ENCODE measurements around the gene DMRTC2.
"Not testable (repeated sequence)": the region's sequence is repeated elsewhere in the genome, so short reads cannot be mapped to it uniquely, and the experiment has no call there.

The DMRTC2 gene

DNA sequence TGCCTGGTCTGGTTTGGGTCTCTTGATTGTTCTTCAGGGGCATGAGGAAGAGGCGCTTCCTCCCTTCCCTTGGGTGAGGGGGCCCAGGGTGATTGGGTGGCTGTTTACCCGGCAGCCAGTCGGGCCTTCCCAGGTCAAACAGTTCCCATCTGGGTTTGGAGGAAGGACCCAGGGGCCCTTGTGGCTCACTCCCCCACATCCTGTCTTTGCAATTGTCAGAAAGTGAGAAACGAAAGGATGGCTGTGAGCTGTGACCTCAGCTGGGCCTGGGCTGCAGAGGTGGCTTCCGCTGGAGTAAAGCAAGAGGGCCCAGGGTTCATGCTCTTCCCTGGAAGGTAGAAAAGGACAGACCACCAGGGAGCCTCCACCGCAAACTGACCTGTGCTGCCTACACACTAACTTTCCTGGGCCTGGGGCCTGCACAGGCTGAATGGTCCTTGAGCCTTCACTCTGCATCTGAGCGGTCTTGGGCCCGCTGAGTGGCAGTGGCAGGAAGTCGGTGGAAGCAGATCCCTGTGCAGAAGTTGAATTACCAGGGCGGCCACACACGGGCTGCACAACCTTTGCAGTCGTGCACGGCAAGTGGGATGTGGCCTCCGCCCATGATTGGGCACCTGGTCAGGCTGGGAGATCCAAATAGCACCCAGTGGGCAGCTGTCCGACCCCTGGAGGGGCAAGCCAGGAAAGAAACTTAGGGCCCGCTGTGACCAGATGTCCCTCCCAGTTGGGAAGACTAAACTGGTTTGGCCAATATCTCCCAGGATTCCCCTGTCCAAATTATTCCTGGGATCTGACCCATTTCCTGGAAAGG, 26.9 kb downstream of the DMRTC2 start:
- no peak for DNase-seq (ENCODE audit: low read depth)

DNA sequence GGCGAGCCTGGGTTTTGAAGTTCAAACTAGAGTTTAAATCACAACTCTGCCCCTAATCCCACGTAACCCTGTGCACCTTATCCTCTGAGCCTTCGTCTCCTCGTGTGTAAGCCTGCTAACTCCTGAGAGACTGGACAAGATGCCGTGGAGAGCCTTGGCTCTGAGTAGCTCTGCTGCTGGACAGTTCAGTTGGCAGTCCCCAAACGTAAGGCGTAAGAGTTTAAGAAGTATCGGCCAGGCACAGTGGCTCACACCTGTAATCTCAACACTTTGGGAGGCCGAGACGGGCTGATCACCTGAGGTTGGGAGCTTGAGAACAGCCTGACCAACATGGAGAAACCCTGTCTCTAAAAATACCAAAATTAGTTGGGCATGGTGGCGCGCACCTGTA, 27.5 kb downstream of the DMRTC2 start:
- DNase-seq (ENCODE audit: low read depth), result no peak

DNA sequence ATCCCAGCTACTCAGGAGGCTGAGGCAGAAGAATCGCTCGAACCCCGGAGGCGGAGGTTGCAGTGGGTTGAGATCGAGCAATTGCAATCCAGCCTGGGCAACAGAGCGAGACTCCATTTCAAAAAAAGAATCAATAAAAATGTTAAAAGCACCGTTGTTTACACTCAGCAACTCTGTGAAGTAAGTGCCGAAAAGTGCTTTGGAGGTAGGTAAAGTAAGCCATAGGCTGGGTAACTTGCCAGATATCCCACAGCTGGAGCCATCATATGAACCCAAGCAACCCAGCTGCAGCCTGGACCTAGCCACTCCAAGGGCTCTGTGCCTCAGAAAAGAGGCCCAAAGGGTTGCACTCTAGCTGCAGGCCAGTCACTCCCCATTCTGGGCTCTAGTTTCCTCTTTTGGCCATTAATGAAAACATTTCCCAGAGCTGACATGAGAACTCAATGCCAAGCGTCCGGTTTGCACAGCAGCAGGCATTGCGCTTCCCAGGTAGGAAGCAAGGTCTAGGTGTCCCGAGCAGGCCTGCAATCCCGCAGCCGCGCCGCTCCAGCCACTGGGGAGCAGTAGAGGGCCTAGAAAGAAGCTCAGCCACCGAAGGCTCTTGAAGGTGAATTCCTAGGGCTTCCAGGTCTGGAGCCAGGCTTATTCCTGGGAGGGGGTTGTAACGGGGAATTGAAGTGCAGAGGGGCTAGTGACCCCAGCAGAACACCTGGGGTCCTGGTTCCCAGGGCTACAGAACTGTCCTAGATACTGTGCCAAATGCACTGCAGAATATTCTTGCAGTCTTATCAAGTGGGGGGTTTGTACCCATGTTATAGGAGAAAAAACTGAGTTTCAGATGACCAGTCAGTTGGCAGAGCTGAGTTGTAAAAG, 28.2 kb downstream of the DMRTC2 start:
- peak; percentile 39 for DNase-seq (ENCODE audit: low read depth)

DNA sequence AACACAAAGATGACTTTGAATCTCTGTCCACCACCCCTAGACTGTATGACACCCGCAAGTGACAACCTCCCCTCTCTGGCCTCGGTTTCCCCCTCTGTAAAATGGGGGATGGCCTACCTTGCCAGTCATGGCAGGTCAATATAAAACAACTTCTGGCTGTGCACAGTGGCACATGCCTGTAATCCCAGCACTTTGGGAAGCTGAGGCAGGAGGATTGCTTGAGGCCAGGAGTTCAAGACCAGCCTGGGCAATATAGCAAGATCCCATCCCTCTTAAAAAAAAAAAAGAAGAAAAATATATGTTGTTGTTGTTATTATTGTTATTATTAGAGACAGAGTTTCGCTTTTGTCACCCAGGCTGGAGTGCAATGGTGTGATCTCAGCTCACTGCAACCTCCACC, 31.1 kb downstream of the DMRTC2 start:
- not testable (repeated sequence) for DNase-seq (ENCODE audit: low read depth)

DNA sequence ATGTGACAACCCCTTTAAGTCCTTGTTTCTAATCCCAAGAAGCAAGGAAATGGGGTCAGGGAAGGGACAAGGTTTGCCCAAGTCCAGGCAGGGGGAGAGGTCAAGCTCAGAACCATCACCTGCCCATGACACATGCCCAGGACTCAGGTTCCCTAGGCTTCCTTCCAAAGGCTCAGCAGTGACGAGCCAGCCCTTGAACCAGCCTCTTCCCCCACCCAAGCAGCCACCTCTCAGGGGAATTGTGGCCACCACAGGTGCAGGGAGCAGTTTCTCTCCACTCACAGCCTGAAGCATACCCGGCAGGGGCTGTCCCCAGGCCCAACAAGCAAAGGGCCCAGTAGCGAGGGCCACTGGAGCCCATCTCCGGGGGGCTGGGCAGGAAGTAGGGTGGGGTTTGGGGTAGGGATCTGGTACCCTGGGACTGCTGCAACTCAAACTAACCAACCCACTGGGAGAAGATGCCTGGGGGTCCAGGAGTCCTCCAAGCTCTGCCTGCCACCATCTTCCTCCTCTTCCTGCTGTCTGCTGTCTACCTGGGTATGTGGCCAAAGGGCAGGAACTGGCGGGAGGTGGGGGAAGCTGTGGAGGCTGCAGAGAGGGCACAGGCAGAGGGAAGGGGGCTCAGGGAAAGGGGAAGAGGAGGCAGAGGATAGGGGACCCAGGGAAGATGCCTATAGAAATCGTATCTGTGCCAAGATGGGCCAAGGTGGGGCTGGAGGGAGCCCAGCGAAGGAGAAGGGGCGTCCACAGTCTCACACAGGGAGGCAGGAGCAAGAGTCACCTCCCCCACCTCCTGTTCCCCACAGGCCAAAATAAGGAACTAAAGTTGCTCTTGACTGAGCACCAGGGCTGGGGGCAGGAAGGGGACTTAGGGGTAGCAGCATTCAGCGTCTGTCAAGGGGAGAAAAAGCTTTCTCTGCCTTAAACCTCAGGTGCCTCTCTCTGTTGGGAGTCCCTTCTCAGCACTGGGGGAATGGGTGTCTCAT, 32.3 kb downstream of the DMRTC2 start, which contains the start of gene CD79A:
Gene CD79A, plus strand, starts transcription at position 433 of the 986 bp plus-strand sequence. Its CDS starts 26 bp downstream, at position 459.
- DNase-seq (ENCODE audit: low read depth), result no peak

DNA sequence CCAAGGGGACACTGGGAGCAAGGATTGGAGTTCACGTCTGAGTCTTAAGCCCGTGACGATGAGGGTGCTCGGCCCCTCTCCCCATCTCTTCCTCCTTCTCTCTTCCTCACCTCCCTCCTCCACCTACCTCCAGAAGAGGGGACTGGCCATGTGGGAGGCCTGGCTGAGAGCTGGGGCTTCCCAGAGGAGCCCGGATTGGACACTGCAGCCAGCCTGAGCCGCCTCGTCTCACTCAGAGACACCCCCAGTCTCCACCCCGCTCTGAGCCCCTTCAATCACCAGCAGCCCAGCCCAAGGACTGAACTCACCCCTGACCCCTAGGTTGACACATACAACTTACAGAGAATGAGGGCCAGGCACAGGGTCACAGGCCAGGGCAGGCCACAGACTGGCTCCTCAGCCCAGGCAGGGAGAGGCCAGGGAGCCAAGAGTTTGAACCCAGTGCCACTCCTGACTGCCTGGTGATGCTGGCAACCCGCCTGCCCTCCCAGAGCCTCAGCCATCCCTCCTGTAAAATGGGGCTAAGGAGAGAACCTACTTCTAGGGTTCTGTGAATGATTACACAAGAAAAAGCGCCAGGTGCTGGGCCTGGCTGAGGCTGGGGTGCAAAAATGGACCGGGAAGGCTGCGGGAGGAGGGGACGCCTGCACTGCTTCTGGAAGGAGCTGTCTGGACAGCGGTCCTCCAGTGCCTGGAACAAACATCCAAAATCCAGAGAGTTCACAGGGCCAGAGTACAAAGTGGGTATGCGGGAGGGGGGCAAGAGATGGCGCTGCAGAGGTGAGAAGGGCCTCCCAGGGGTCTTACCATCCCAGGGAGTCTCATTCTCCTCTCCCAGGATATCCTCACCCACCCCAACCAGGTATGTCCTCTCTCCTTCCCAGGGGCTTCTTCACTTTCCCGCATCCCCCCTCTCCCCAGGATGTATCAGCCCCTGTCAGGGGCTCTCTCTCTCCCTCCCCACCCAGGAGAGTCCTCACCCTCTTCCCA, 33.4 kb downstream of the DMRTC2 start:
- DNase-seq (ENCODE audit: low read depth), result no peak

DNA sequence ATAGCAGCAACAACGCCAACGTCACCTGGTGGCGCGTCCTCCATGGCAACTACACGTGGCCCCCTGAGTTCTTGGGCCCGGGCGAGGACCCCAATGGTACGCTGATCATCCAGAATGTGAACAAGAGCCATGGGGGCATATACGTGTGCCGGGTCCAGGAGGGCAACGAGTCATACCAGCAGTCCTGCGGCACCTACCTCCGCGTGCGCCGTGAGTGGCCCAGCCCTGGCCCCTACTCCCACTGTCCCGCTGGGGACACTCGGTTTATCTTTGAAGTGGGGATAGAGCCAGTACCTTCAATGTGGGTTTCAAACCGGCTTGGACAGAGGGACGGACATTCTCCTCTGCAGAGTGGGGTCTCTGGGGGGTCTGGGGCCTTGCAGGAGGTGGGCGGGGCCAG, 34.2 kb downstream of the DMRTC2 start:
- no peak for DNase-seq (ENCODE audit: low read depth)

DNA sequence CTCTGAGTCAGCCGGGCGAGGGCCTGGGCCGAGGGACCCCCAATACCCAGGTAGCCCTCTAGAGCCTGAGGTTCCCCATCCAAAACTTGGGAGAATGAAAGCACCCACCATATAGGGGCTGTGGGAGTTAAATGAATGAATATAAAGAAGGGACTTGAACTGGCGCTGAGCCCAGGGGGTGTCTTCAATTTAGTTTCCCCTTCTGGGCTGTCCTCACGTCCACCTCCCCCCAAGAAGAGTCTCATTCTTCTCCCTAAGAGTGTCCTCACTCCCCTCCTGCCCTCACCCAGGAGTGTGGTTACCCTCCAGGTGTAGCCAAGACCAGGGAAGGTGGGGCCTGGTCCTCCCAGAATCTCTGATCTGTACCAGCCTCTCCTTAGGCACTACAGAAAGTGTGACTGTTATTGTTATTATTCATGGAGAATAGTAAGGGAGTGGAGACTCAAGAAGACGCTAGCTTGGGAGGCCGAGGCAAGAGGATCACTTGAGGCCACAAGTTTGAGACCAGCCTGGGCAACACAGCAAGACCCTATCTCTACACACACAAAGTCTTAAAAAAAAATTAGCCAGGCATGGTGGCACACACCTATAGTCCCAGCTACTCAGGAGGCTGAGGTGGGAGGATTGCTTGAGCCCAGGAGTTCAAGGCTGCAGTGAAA, 35.0 kb downstream of the DMRTC2 start:
- no peak for DNase-seq (ENCODE audit: low read depth)

DNA sequence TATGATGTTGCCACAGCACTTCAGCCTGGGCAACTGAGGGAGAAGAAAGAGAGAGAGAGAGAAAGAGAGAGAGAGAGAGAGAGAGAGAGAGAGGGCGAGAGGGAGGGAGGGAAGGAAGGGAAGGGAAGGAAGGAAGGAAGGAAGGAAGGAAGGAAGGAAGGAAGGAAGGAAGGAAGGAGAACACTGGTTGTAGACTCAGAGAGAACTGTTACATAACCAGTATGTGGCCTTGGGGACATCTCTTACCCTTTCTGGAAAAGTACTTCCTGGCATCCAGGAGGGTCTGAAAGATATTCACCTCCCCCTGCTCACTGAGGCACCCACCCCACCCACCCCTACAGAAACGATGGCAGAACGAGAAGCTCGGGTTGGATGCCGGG, 35.5 kb downstream of the DMRTC2 start:
- no peak for DNase-seq (ENCODE audit: low read depth)

DNA sequence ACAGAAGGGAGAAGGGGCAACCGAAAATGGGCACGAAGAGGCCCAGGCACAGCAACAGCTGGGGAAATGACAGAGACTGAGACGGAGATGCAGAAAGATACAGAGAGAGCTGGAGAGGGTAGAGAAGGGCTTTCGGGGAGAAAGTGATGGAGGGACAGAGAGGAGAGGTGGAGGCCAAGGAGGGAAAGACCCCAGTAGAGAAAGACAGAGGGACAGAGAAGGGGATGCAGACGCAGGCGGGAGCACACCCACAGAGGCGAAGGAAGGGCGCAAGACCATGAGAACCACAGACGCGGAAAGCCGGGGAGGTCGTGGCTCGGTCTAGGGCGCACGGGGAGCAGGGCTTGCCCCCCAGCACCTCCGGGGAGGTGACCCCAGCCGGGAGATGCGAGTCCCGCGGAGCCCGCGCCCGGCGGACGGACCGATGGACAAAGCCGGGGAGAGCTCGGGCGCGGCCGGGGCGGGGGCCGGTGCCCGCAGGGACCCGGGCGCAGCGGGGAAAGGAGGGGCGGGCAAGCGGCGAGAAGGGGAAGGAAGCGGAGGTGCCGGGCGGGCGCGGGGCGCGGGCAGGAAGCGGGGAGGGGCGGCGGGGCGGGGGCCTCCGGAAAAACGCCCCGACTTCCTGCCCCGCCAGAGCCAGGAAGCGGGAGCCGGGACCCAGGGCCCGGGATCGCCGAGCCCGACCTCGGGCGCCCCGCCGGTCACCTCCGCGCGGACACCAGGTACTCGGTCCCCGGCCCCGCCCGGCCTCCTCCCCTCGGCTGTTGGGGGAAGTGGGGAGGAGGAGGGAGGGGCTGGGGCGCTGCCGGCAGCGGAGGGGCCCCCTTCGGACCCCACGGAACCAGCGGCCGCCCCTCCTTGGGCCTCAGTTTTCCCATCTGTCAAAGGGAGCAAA, 38.0 kb downstream of the DMRTC2 start, which contains the start of gene ARHGEF1:
Gene ARHGEF1, plus strand, starts transcription at position 617 of the 895 bp plus-strand sequence. CDS start 4,899 bp downstream, outside the sequence.
- peak; percentile 37 for DNase-seq (ENCODE audit: low read depth)

DNA sequence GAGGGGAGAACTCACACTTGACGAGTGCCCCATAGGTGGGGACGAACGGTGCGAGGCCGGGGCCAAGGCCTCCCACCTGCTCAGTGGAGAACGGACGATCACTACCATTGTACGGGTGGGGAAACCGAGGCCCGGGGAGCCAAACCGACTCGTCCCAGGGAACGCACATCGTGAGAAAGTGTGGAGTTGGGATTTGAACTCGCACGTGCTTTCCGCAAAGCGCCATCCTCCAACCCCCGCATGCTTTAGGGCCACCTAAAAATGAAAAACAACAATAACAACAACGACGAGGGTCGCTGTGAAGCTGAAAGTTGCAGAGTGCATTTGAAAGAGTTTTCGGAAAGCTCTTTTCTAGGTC, 38.6 kb downstream of the DMRTC2 start:
- DNase-seq (ENCODE audit: low read depth), result no peak

DNA sequence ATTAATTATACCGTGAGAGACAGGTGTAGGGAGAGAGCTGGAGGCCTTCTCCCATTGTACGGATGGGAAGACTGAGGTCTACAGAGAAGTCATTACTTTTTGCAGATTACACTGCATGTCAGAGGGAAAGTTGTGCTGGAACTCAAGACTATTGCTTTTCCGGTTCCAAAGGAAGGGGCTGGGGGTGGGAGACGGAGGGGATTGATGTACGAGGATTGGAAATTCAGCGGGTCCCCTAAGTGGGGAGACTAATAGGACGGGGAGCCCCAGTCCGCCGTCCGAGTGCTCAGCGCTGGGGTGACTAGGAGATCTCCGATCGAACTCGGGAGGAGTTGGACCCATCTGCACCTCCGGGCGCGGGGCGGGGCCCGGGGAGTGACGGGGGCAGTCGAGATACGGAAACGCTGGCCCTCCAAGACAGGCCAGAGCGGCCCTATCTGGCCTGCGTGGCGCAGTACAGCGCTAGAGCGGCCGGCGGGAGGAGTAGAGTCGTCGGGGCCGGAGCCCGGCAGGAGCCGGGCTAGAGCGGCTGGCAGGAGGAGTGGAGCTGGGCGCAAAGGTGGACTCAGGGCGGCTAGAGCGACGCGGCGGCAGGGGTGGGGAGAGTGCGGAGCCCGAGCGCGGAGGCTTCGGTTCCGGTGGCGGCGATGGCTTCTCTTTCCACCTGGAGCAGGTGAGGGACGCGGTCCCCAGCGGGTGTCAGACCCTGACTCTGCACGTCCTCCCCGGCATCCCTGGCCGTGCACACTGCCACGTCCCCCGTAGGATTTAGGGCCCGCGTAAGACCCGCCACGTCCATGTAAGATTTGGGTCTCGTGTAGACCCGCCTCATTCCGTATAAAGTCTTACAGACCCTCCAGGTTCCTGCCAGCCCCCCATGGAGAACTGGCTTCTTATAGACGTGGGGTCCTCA, 39.2 kb downstream of the DMRTC2 start:
- peak; percentile 98 for DNase-seq (ENCODE audit: low read depth)

DNA sequence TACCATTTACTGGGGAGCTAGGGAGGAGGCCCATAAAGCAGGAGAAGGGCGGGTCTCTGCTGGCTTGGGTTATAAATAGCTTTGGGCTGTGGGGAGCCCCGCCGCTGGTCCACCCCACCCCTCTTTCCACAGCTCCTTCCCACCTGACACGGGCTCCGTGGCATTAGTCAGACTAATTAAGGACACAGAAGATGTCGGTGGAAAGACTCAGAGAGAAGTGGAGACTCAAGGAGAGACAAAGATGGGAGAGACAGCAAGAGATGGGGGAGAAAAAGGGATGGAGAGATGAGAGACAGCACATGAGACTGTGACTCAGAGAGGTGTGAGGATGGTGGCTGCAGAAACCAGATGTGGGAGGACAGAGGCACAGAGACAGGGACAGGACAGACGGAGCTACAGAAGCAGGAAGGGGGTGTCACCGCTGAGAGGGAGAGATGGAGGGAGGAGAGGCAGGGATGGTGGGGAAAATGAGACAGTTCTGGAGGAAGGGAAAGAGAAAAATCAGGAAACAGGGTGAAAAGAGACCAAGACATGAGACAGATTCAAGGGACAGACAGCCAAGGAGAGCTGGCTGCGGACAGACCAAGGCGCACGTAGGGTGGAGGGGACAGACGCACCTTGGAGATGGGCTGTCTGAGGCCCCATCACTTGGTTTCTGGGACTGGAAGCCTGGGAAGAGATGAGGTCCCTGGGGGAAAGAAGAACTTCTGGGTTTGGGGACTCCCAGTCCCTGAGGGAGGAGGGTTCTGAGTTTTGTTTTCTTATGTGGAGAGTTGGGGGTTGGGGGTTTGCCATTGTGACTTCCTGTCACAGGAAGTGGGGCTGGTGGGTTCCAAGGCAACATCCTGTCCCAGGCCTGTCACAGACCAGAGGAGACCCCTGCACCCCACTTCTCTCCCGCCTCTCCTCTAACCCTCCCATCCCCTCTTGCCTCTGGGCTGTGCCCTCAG, 42.2 kb downstream of the DMRTC2 start:
- no peak for DNase-seq (ENCODE audit: low read depth)

DNA sequence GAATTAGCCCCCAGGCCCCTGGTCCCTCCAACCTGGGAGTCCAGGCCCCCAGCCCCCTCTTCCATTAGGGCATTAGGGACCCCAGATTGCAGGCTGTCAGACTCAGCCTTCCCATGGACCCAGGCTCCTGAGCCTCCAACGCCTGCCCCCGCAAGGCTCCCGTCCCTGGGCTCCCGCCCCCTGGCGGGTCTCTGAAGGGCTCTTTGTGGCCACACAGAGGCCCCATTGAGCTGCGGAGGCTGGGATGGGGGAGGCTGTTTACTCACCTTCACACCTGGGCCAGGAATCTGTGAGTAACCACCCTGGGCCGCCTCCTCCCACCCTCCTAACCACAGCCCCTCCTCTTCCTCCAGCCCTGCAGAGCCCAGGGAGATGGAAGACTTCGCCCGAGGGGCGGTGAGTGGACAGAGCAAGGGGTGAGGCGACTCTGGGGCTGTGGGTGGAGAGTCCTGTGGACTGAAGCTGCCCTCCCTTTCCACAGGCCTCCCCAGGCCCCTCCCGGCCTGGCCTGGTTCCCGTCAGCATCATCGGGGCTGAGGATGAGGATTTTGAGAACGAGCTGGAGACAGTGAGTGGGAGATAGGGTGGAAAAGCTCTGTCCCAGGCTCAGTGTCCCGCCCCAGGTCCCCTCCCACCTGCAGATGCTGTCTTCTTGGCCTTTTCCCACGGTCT, 43.0 kb downstream of the DMRTC2 start:
- DNase-seq (ENCODE audit: low read depth), result no peak

DNA sequence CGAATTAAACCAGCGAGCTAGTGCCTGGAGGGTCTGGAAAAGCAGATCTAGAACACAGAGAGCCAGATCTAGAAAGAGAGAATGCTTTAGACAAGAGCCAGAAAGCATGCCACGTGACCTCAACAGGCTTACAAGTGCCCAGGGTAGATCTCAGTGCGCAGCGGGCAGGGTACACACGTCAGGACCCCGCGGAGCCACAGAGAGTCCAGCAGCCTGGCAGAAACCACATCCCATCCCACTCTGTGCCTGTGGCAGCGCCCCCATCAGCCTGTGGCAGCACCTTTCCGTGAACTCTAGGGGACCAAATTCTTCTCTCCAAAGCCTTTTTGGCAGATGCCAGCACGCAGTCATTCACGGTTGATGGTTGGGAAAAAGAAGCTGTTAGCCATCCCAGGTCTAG, 44.1 kb downstream of the DMRTC2 start:
- DNase-seq (ENCODE audit: low read depth), result no peak

DNA sequence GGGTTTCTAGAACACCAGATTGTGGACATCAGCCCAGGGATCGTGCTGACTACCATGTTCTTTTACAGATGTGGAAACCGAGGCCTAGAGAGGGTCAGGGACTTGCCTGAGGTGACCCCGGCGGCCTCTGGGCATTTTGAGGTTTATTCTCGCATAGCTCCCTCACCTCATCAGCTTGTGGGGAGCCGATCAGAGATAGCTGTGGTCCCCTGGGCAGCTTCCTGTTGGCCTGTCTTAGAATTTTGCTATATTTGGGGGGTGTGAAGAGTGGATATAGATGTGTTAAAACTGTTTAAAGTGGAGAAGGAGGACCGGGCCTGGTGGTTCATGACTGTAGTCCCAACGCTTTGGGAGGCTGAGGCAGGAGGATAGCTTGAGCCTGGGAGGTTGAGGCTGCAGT, 45.1 kb downstream of the DMRTC2 start:
- DNase-seq (ENCODE audit: low read depth), result no peak
